Measurements from ENCODE around the gene COPS7A.

COPS7A gene, protein sequence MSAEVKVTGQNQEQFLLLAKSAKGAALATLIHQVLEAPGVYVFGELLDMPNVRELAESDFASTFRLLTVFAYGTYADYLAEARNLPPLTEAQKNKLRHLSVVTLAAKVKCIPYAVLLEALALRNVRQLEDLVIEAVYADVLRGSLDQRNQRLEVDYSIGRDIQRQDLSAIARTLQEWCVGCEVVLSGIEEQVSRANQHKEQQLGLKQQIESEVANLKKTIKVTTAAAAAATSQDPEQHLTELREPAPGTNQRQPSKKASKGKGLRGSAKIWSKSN

DNA sequence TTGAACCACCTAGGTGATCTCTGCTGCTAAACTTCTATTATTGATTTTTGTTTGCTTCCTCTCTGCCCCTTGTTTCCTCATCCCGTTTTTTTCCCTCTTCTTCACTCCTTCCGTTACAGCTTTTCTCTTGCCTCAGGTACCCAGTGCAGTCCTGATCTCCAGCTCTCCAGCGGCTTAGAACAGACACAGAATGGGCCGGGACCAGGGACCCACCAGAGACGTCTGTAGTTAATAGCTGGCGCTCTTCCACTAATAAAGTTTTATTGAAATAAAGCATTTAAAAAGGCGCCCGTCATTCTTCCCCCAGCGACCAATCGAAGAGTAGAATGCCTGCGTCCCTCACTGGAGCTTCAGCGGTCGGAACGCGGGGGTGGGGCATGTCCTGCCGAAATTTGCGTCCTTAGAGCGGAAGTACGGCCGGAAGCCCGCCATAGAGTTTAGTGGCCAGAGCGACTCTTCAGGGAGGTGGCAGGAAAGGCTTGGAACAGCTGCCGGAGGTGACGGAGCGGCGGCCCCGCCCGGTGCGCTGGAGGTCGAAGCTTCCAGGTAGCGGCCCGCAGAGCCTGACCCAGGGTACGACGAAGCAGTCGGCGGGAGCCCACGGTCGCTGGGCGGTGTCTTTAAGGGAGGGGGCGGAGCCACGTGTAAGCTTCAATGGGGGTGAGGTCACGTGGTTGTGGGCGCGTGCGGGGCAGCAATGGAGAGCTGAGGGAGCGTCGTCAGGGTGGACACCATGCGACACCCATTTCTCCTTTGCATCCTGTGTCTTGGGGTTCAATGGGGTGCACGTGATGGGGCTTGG is at the start of gene COPS7A:
Gene COPS7A (plus strand): TSS at position 440 of the 802 bp plus-strand sequence. CDS start 611 bp downstream, outside the sequence.
- TF ChIP-seq CTCF (IDR thresholded peaks at IDR 0.05) = no peak
- Histone ChIP-seq H3K4me3 (peak within 1 kb of the TSS; percentile 84), H3K27ac (peak within 1 kb of the TSS; percentile 46 to 90)
- DNase-seq (ENCODE audit: low spot score) = peak; percentile 99

GRCh38 chr12:6676962-6677361 is 46.9 kb upstream of the COPS7A start:
- Histone ChIP-seq H3K4me3 (no peak overlapping the region), H3K27ac (no peak overlapping the region)
- TF ChIP-seq CTCF (IDR thresholded peaks at IDR 0.05) = no peak
- DNase-seq (ENCODE audit: low spot score) = no peak

DNA sequence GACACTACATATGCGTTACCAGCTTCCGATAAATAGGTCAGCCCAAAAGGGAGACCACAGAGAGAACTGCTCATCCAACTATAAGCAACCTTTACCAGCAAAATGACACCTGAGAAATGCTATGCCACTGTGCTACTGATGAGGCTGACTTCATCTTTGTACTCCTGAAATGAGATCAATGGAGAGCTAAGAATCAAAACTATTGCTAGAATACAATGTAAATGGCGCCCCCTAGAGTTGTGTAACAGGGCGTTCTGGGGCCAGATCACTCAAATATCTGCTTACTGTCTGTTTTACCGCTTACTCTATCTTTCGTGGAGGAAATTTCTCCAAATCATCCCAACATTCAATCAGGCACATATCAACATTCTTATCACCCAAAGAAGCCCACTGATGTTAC is 39.2 kb upstream of the COPS7A start:
- TF ChIP-seq CTCF (IDR thresholded peaks at IDR 0.05) = no peak
- Histone ChIP-seq H3K27ac (no peak overlapping the region), H3K4me3 (no peak overlapping the region)
- DNase-seq (ENCODE audit: low spot score) = no peak

- DNase-seq (ENCODE audit: low spot score) = no peak
- TF ChIP-seq CTCF (IDR thresholded peaks at IDR 0.05) = no peak
- H3K27ac ChIP-seq = no peak overlapping the region
- no peak overlapping the region for H3K4me3 ChIP-seq
Measured at GRCh38 chr12:6685814-6686213, 38.0 kb upstream of the COPS7A start.

- no peak for DNase-seq (ENCODE audit: low spot score)
Measured at GRCh38 chr12:6688543-6688998, 35.3 kb upstream of the COPS7A start.

More at GRCh38 chr12:6688543-6688998, 35.3 kb upstream of the COPS7A start:
- Histone ChIP-seq H3K27ac (peak overlapping the region; percentile 97), H3K4me3 (peak overlapping the region; percentile 88)
- no peak for TF ChIP-seq CTCF (IDR thresholded peaks at IDR 0.05)

Data from coronary artery (tissue), 2 donors.